ENCODE measurements around the gene ABTB1.
"Not testable (repeated sequence)": the region's sequence is repeated elsewhere in the genome, so short reads cannot be mapped to it uniquely, and the experiment has no call there.

ABTB1 gene

DNA sequence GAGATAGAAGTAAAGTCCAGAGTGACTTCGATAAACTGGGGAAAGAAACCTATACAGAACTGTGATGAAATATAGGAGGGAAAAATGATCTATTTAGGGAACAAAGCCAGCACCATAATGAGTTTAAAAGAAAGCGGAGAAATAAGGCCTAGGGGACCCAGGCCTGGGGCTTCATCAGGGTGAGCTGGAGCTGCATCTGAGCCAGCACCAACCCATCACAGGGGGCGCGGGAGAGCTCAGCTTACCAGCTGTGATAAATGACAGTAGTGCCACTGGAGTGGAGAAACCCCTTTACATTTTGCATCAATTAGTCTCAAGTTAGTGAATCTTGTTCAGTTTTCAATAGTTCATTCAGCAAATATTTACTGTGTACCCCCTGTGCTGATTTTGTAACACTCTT lies 22.5 kb upstream of the ABTB1 start:
- DNase-seq = no peak

DNA sequence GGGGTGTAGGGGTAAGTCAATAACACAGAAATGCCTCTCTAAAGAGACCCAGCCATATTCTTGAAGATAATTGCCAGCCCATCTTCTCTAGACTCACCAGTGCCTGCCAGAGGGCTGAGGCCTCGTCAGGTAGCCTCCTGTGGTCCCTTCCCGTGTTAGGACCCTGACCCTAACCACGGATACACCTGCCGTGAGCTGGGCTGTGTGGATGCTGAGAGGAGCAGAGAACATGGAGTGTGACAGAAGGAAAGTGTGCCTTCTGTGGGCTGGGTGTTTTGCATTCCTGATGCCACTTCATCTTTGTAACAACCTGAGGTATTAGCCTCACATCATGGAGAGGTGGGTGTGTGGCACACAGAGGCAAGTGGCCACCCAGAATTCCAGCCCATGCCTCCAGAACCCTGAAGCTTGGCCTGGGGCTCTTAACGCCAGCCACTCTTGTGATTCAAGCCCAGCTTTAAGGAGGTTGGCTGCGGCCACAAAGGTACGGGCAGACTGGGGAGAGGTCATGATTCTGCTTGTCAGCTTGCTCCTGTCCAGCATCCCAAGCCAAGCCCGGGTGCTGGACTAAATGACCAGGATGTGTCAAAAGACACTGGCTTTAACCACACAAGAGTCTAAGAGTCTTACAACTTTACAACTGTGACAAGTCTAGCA lies 21.1 kb upstream of the ABTB1 start:
- no peak for DNase-seq

DNA sequence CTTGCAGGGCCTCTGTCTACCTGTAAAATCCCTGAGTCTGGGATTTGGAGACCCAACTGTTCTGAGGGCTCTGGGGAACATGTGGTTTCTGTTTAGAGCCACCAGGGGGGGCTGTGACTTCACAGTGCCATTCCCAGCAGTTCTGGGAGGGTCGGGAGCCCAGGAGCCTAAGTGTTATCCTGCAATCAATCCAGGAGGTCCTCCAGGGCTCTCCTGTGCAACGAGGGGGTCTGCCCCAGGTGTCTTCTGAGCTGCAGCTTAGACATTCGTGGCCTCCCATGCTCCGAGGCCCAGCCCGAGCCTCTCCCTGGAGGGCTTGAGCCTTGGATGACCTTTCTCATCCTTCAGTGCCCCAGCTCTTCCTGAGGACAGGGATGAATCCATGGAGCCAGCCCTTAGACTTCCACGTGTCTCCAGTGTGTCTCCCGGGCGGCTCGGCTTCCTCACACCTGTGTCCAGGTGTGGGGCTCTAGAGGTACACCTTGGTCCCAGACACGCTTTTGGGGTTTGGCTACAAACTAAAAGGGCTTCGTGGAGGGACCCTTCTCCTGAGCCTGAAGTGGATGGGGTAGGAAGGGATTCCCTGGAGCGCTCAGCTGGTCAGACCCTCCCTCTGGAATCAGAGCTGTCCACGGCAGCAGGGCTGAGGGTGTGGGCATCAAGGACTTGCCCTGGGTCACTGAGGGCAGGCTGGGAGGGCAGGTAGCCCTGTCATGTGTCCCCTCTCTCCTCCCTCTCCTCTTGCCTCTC lies 20.3 kb upstream of the ABTB1 start:
- peak; percentile 66 to 80 for DNase-seq

DNA sequence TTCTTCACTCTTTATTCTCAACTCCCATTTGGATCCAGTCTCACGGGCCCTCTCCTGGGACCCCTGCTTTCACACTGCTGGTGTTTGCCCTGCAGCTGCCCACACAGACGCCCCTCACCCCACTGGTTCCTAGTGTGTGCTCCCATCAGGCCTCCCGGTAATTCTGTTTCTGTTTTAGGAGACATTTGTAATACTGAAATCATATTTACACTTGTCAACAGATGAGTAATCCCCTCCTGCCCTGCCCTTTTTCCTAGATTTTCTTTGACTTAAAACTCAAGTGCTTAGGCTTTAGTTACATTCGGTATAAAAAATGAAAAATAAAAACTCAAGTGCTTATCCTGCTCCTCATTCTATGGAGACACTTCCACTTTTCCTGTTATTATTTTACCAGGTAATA lies 18.4 kb upstream of the ABTB1 start:
- no peak for DNase-seq

DNA sequence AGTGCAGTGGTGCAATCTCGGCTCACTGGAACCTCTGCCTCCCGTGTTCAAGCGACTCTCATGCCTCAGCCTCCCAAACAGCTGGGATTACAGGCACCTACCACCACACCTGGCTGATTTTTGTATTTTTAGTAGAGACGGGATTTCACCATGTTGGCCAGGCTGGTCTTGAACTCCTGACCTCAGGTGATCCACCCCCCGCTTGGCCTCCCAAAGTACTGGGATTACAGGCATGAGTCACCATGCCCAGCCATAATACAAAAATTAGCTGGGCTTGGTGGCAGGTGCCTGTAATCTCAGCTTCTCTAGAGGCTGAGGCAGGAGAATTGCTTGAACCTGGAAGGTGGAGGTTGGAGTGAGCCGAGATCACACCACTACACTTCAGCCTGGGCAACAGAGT lies 17.8 kb upstream of the ABTB1 start:
- DNase-seq = not testable (repeated sequence)

DNA sequence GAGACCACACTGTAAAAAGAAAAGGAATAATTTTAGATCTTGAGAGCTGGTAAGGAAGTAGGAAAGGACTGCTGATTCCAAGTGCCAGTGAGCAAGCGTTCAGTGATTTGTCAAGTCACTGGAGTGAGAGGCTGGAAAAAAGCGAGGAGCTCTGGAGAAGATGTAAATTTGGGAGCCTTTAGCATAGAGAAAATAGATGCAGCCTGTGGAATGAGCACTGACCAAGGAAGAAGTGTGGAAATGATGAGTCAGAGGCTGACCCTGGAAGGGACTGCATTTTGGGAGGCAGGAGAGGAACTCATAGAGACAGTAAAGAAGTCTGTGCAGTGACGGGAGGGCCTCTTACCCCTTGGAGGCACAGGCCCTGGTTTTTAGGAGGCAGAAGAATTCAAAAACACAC lies 17.1 kb upstream of the ABTB1 start:
- DNase-seq = no peak

GRCh38 chr3:127656906-127657305 lies 15.8 kb upstream of the ABTB1 start:
- DNase-seq = no peak

DNA sequence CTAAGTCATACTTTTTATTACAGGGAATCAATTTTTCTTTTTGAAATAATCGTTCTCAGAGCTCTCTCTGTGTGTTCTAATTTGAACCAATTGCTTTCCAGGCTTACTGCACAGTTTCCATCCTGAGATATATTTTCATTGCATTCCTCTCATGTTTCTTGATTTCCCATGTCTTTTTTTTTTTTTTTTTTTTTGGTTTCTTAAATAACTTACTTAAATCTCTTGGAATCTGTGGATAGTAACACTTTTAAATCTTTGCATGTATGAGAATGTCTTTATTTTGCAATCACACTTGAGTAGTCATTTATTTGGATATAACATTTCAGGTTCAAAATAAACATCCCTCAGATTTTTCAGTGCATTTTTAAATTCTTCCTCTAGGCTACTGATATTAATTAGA lies 14.5 kb upstream of the ABTB1 start:
- no peak for DNase-seq

GRCh38 chr3:127660621-127661251 lies 12.0 kb upstream of the ABTB1 start:
- DNase-seq = no peak

DNA sequence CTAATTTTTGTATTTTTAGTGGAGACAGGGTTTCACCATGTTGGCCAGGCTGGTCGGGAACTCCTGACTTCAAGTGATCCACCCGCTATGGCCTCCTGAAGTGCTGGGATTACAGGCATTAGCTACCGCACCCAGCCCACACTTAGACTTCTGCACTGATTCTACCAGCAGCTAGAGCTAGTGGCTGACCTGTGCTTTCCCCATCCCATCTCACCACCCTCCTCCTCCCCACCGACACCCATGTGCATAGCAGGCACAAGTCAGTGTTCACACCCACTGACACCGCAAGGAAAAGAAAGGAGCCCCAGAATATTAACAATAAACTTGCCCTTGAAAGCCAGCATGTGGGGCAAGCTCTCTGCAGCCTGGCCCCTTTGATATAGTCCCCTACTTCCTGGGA lies 11.2 kb upstream of the ABTB1 start:
- no peak for DNase-seq

DNA sequence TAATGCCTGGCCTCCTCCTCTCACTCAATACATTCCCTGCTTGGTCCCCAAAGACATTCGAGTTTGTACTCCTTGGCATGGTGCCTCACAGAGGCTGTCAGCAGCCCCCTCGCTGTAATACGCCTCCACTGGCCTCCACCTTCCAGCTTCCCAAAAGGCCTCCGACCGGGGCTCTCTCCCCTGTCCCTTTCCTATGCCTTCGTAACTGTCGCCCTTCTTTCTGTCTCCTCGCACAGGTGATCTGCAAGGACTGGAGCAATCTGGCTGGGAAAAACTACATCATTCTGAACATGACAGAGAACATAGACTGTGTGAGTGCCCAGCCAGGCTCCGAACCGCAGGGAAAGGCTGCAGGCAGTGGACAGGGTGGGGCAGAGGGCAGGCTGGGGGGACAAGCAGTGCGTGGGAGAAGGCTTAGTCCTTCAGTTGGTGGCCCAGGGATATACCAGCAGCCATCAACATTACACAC lies 10.7 kb upstream of the ABTB1 start:
- no peak for DNase-seq

- DNase-seq = no peak
Observed at GRCh38 chr3:127663151-127663550, 9.6 kb upstream of the ABTB1 start.

DNA sequence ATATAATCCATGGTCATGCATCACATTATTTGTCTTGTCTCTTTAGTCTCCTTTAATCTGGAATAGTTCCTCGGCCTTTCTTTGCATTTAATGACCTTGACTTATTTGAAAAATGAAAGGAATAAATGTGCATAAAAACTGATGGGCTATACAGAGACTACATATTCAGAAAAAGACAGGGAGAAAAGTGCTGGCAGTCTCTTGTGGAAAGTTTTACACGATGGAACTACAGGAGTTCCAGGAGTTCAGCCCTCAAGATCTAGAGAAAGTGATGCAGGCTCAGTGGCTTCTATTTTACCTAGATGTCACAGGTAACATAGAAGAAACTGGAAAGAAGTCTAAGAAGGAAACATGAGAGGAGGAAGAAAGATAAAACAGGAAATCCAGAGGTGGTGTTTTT lies 7.6 kb upstream of the ABTB1 start:
- DNase-seq = no peak

DNA sequence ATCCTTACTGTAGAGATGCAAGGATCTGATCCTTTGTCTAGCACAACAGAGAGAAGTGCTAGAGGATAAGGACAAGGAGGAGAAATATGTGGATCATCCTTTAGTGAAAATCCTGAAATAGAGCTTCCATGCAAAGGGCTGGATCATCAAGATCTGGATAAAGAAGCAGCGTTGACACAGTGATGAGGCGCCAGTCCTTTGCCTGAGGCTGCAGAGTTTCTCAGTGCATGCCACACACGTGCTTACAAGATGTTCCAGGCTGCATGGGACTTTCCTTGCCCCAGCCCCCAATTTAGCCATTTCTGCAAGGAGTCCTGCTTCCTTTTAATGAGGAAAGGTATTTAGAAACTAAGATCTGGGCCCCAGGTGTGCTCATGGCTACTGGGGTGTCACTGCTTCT lies 7.2 kb upstream of the ABTB1 start:
- no peak for DNase-seq

GRCh38 chr3:127666676-127667075 lies 6.1 kb upstream of the ABTB1 start:
- DNase-seq = no peak

DNA sequence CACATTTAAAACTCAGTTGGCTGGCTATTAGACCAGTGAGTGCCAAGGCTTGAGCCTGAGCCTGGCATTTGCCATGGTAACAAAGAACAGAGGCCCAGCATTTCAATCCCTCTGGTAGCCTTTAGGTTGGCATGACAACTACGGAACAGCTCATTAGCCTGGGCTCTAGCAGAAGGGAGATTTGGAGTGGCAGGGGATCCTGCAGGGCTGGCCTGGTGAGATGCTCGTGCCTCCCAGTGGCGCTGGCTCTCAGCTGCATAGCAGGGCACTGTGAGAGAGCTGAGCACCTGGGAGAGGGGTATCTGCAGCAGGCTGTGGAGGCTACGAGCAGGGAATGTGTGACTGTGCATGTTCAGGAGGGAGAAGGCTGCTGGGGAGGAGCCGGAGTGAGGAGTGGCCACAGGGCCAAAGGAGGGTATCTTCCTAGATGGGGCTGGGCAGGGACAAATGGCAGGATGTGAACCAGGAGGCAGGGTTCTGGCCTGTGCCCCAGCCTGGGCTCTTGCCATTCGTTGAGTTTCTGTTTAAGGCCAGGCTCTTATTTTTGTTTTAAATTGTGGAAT lies 5.6 kb upstream of the ABTB1 start:
- peak; percentile 58 to 82 for DNase-seq

DNA sequence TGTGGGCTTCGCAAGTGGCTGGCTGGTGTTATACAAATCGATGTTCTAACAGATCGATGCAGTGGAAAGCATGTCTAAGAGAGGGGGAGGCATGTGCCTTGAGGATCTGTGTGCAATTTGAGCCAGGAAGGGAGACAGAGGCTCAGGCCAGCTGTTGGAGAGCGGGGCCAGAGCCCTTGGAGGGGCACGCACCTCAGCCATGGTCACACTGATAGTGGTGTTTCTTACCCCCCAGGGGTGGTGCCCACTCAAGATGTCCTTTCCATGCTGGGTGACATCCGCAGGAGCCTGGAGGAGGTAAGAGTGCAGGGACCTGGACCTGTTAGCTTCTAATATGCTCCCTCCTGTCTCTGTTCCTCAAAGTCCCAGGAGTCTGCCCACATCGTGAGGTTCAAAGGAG lies 3.8 kb upstream of the ABTB1 start:
- DNase-seq = no peak

DNA sequence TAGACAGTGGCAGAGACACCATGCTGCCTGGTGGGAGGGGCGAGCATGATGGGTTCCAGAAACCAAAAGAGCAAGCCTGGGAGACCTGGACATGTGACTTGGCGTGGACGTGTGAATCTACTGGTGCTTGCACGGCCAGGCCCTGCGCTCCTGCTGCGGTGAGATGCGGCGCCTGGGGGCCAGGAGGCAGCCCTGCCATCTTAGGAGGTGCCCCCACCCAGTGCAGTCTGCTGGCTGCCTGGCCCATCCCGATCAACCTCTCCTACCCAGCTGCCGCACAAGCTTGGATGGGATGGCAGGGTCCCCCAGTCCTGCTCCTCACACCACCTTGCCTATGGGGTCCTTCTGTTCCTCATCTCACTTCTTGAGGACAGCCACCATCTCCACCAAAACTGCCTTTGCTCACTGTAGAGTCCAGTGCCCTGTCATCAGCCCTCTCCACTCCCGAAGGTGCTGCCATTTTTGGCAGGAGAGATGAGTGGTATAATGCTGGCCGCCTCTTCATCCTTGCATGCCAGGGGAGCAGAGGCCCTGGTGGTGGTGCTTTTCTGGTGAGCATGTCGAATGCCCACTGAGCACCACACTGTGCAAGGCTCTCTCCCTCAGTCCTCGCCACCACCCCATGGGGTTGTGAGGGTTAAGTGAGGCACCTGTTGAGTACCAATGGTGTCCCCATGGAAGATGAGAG lies 3.1 kb upstream of the ABTB1 start:
- no peak for DNase-seq

DNA sequence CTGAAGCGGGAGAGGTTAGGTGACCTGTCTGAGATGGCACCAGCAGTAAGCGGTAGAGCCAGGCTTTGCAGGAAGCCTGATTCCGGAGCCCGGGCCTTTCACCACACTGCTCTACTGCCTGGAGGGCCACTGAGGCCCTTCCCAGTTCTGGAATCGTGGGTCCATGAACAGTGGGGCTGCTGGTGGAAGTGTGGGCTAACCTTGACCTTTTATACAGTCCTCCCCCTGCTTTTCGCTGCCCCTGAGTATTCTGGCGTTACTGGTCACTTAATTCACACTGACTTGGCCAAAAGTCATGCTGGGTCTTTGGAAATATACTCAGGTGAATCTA lies 2.6 kb upstream of the ABTB1 start:
- DNase-seq = no peak

DNA sequence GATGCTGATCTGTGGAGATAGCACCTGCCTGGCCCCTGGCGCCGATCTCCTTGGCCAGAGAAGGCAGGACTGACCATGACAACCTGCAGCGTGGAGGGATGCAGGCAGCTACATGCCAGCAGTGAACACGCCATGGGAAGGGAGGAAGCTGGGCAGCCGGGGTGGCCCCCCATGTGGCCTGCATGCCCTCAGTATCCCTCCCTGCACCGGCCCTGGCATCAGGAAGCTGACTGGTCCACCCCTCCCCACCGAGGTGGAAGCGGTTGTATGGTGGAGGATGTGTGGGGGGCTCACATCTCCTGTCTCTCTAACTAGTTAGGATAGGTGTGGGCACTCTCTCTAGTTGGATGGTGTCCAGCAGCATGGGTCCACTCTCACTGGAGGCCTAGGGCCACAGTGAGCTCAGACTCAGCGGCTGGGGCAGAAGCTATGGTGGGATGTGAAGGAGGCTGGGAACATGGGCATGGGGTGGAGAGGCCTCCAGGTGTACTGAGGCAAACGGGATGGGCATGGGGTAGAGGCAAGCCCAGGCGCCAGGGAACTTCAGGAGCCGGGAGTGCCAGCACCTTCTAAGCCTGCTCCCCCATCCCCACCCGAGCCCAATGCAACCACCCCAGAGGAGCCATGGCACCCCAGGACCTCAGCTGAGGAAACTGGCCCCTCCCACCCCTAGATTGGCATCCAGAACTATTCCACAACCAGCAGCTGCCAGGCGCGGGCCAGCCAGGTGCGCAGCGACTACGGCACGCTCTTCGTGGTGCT lies 1.8 kb upstream of the ABTB1 start:
- no peak for DNase-seq

GRCh38 chr3:127671523-127672428 lies 976 bp upstream of the ABTB1 start:
- peak in 1 of 2 experiments; percentile 26 for DNase-seq
